Lower leg skin (tissue), 4 donors: ENCODE results near the gene KNTC1. TPM values are rescaled to one million over a fixed set of nuclear protein-coding genes. Genes with fewer than 3 reads are reported as not detected.

ENCODE experiments used
- DNase-seq, 2 donors: peaks; one replicate each; pipeline ENCODE4 v3.0.0-alpha.2; 2019; ENCODE audit warnings: low spot score in 2 of 2
- H3K4me3 ChIP-seq: fragments of 200-600 bp; sonication (generic); 2 replicates; pipeline ENCODE4 v1.5.1; 2017; ENCODE audit warnings: mild to moderate bottlenecking, low read depth; ENCODE audit not compliant: poor library complexity, severe bottlenecking
- CTCF ChIP-seq, 3 donors: fragments of 450-650 bp; IDR thresholded peaks; one replicate each; pipeline ENCODE4 v1.5.1; 2016; ENCODE audit warnings: antibody characterized with exemption in 3 of 3, mild to moderate bottlenecking in 3 of 3, moderate library complexity in 2 of 3
- POLR2A ChIP-seq, 2 donors: fragments of 450-650 bp; IDR thresholded peaks; one replicate each; pipeline ENCODE4 v1.6.1; 2016 to 2017; ENCODE audit warnings: antibody characterized with exemption in 2 of 2, mild to moderate bottlenecking in 1 of 2, moderate library complexity in 1 of 2
- WGBS, 2 donors: methylation state at CpG; one replicate each; pipeline ENCODE4 v1.1.5; 2018; 5-methylcytosine and 5-hydroxymethylcytosine counted together
- intact Hi-C: fragments of 100-400 bp; cut with DNase I; formaldehyde crosslinking; loops from one replicate; pipeline ENCODE4 v1.15.0; 2023; ENCODE audit warnings: low total_unique reads
- total RNA-seq, 4 donors: library from RNA; depleted of rRNA; stranded (reverse); fragments of >200 nt; gene quantifications; one replicate each; pipeline ENCODE4 v1.1.0, GENCODE V29; 2016

Gene KNTC1
- total RNA-seq, 4 donors from 2014 or later, result 3.8 to 13.1 (median 10.4) TPM

GRCh38 chr12:122669397-122670070, 142.5 kb downstream of the KNTC1 start:
- no peak overlapping the region for H3K4me3 ChIP-seq
- 59 to 66% methylated on average over 5 of the region's 5 CpGs for WGBS, 2 donors
- TF ChIP-seq POLR2A (IDR thresholded peaks at IDR 0.05) (no peak), CTCF (IDR thresholded peaks at IDR 0.05) (no peak)
- intact Hi-C loops, result no loop called here
- DNase-seq, result no peak

- no peak for DNase-seq
- 67 to 79% methylated on average over 2 of the region's 2 CpGs for WGBS, 2 donors
- intact Hi-C loops, result no loop called here
- TF ChIP-seq CTCF (IDR thresholded peaks at IDR 0.05) (no peak), POLR2A (IDR thresholded peaks at IDR 0.05) (no peak)
- H3K4me3 ChIP-seq, result no peak overlapping the region
These were observed 145.5 kb downstream of the KNTC1 start for GRCh38 chr12:122672515-122672914.

Other genes starting within 250 kb of the KNTC1 start
- gene CLIP1, start 104.6 kb upstream of the KNTC1 start, total RNA-seq, result 100 to 1,000 TPM; 118 to 164 (median 133) TPM
- gene ZCCHC8, start 26.3 kb upstream of the KNTC1 start, total RNA-seq, result 10 to 100 TPM; 22.7 to 27.1 (median 25.3) TPM
- gene RSRC2, start 313 bp upstream of the KNTC1 start, total RNA-seq, result 10 to 100 TPM; 44.2 to 97.9 (median 50.7) TPM
- 10 to 100 TPM; 18.3 to 47.2 (median 22.1) TPM for gene HCAR2, start 176.1 kb downstream of the KNTC1 start, total RNA-seq
- gene HCAR3, start 189.6 kb downstream of the KNTC1 start, total RNA-seq, result 10 to 100 TPM in 2 of 4 donors, 1 to 10 TPM in 2; 3.5 to 15.6 (median 10.2) TPM
- under 1 TPM; 0.15 to 0.39 (median 0.18) TPM for gene HCAR1, start 203.6 kb downstream of the KNTC1 start, total RNA-seq
- gene DENR, start 225.6 kb downstream of the KNTC1 start, total RNA-seq, result 10 to 100 TPM; 22.1 to 30.4 (median 24.2) TPM
- gene CCDC62, start 247.3 kb downstream of the KNTC1 start, total RNA-seq, result under 1 TPM; 0.12 to 0.99 (median 0.85) TPM